ENCODE results near the gene S100A7A.

The S100A7A gene

DNA sequence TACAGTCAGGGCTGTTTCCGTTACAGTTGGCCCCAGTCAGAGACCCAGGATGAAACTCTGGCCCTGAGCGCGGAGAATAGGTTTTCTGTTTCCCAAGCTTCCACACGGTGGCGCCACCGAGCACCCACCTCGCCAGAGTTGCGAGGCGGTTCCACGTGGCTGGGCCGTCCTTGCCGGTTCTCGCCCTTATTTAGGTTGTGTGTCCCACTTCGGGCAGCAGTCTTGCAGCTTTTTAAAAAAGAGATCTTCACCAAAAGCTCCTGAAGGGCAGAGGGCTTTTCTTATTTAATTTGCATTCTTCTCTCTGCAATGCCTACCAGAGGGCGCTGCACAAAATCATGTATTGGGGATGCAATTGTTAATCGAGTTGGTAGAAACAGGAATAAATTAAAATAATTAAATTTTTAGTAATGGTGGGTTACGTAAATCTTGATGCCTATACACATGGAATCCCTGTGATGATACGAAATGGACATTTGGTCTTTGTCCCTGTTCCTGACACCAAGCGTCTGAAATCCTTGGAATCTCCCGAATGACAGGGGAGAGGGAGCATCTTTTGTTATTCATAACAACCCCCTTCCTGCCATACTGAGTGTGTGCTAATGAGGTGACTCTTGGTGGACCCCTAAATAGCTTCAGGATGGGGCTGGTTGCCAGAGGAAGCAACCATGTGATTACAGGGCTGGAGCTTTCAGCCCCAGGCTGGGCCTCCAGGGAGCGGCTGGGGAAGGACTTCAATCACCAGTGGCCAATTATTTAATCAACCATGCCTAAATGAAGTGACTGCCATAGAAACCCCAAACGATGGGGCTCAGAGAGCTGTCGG, 49.7 kb downstream of the S100A7A start:
- DNase-seq, result no peak

DNA sequence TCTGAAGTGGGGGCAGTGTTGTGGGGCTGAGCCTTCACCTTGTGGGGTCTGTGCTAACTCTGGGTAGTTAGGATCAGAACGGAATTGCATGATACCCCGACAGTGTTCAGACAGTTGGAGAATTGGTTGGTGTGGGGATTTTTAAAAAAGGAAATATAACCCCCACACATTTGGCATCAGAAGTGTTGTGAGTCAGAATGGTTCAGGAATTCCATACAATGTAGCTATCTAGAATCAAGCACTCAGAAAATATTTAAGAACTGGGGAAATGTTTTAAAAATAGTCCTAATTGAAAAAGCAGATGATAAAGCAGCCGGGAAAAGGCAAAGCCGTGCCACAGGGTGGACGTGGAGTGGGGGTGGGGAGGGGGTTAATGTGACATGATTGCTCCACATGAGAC, 50.6 kb downstream of the S100A7A start:
- DNase-seq, result no peak

DNA sequence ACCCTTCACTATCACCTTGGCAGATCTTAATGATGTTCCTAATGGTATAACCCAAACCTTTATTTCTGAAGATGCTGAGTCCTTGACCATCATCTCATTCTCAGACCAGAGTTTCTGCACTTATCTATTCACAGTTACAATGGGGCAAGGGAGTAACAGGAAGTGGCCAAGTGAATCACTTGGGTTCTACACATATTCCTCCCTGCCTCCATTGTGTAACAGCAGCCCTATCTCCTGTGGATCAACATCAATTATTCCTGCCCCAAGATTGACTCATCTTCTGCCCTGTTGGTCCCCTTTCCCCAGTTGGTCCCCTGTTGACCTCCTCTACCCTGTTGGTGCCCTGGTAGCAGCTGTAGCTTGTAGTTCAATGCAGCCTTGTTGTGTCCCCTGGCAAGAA, 54.4 kb downstream of the S100A7A start:
- DNase-seq, result no peak

All from NCI-H524 treated with DMSO at 0.1 percent for 48 hours (cell line).